ENCODE results near the gene TEKT4. TPM values are rescaled to one million over a fixed set of nuclear protein-coding genes. Genes with fewer than 3 reads are reported as not detected.
"Not testable (repeated sequence)": the region's sequence is repeated elsewhere in the genome, so short reads cannot be mapped to it uniquely, and the experiment has no call there.

The TEKT4 gene
- total RNA-seq, 4 donors from 2014 or later = not detected

GRCh38 chr2:94875820-94876522, 4.7 kb downstream of the TEKT4 start:
- 72 to 88% methylated on average over 9 to 13 of the region's 17 CpGs for WGBS, 2 donors
- Histone ChIP-seq H3K4me3 (no peak overlapping the region), H3K9me3 (no peaks in the 10 kb centered on the region), H3K4me1 (peaks cover 0 to 20% (median 0%) of the 10 kb centered on the region in 3 donors), H3K36me3 (no peaks in the 10 kb centered on the region), H3K27ac (no peak overlapping the region), H3K27me3 (peaks cover 0 to 47% (median 0%) of the 10 kb centered on the region in 4 donors)
- TF ChIP-seq POLR2A (IDR thresholded peaks at IDR 0.05) (no peak), CTCF (IDR thresholded peaks at IDR 0.05) (no peak)
- intact Hi-C loops (cut with DNase I) = no loop called here
- DNase-seq = no peak

GRCh38 chr2:94876523-94876863, 5.3 kb downstream of the TEKT4 start:
- TF ChIP-seq POLR2A (IDR thresholded peaks at IDR 0.05) (no peak), CTCF (IDR thresholded peaks at IDR 0.05) (no peak)
- 85% methylated on average over 11 of the region's 16 CpGs; no CpG with 5 or more reads in 1 of the 2 donors for WGBS, 2 donors
- peaks cover 0 to 42% (median 0%) of the 10 kb centered on the region in 4 donors for H3K27me3 ChIP-seq
- no peak overlapping the region for H3K27ac ChIP-seq
- no peak for DNase-seq
- intact Hi-C loops (cut with DNase I) = no loop called here
- no peaks in the 10 kb centered on the region for H3K9me3 ChIP-seq
- H3K4me3 ChIP-seq = no peak overlapping the region
- peaks cover 0 to 15% (median 0%) of the 10 kb centered on the region in 3 donors for H3K4me1 ChIP-seq
- no peaks in the 10 kb centered on the region for H3K36me3 ChIP-seq

DNA sequence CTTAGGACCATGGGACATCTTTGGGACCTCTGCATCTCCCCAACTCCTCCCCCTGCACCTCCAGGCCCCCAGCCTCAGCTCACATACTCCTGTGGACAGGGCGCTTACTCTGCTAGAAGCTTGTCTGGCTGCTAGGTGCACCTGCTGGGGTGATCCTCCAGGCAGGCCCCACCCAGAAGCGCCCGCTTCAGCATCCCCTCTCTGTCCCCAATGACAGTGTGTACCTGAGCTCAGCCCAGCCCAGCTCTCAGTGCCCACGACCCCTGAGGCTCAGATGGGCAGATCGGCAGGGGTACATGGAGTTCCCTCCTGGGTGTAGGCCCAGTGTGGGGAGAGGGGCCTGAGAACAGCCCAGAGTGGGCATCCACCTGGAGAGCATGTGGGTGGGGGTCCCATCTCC, 5.9 kb downstream of the TEKT4 start:
- WGBS, 2 donors = no CpG with 5 or more reads among the region's 5 CpGs
- TF ChIP-seq POLR2A (IDR thresholded peaks at IDR 0.05) (no peak), CTCF (IDR thresholded peaks at IDR 0.05) (no peak)
- peaks cover 0 to 10% (median 0%) of the 10 kb centered on the region in 3 donors for H3K4me1 ChIP-seq
- H3K36me3 ChIP-seq = no peaks in the 10 kb centered on the region
- intact Hi-C loops (cut with DNase I) = no loop called here
- no peak for DNase-seq
- peaks cover 0 to 35% (median 0%) of the 10 kb centered on the region in 4 donors for H3K27me3 ChIP-seq
- no peaks in the 10 kb centered on the region for H3K9me3 ChIP-seq
- H3K27ac ChIP-seq = no peak overlapping the region
- H3K4me3 ChIP-seq = no peak overlapping the region

DNA sequence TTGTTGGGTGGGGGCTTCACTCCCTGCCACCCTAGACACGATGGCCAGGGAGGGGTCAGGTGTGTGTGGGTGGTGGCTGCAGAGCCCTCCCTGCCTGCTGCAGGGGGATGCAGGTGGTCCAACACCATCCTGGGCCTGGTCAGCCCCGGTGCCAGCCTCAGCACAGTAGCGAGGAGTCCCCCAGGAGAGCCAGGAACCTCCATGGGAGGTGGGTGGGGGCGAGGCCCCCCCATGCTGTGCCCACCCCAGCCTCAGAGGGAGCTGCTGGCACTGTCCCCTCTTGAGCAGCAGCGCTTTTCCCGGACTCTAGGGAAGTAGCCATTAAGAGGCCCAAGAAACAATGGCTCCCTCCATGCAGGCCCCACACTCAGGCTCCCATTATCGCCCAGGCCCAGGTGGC, 7.3 kb downstream of the TEKT4 start:
- Histone ChIP-seq H3K4me1 (peaks cover 0 to 10% (median 0%) of the 10 kb centered on the region in 3 donors), H3K27me3 (peaks cover 0 to 21% (median 0%) of the 10 kb centered on the region in 4 donors)
- H3K9me3 ChIP-seq; H3K36me3 ChIP-seq; DNase-seq; intact Hi-C loops (cut with DNase I); H3K27ac ChIP-seq; H3K4me3 ChIP-seq: not testable (repeated sequence)
- 40% methylated on average over 1 of the region's 7 CpGs; no CpG with 5 or more reads in 1 of the 2 donors for WGBS, 2 donors

- Histone ChIP-seq H3K4me1 (peaks cover 0 to 2% (median 0%) of the 10 kb centered on the region in 3 donors), H3K27me3 (peaks cover 0 to 12% (median 0%) of the 10 kb centered on the region in 4 donors), H3K36me3 (no peaks in the 10 kb centered on the region), H3K27ac (no peak overlapping the region), H3K4me3 (no peak overlapping the region), H3K9me3 (no peaks in the 10 kb centered on the region)
- WGBS, 2 donors = 87 to 100% methylated on average over 2 to 3 of the region's 9 CpGs
- intact Hi-C loops (cut with DNase I) = no loop called here
- DNase-seq = no peak
- no peak for TF ChIP-seq POLR2A (IDR thresholded peaks at IDR 0.05)
- no peak for TF ChIP-seq CTCF (IDR thresholded peaks at IDR 0.05)
Observed at GRCh38 chr2:94879314-94879981, 8.2 kb downstream of the TEKT4 start.

Measured in esophagus squamous epithelium (tissue), 5 donors.